HG03039 (cell line): Measurements from ENCODE around the gene KRTAP10-7.
"Not testable (repeated sequence)": the region's sequence is repeated elsewhere in the genome, so short reads cannot be mapped to it uniquely, and the experiment has no call there.

Experiments
- ATAC-seq: cut with Tn5 transposase; IDR thresholded peaks from one replicate; pipeline ENCODE4 v1.9.1; 2021; ENCODE audit warnings: mild to moderate bottlenecking, moderate library complexity; ENCODE audit not compliant: unreplicated experiment

Gene KRTAP10-7

DNA sequence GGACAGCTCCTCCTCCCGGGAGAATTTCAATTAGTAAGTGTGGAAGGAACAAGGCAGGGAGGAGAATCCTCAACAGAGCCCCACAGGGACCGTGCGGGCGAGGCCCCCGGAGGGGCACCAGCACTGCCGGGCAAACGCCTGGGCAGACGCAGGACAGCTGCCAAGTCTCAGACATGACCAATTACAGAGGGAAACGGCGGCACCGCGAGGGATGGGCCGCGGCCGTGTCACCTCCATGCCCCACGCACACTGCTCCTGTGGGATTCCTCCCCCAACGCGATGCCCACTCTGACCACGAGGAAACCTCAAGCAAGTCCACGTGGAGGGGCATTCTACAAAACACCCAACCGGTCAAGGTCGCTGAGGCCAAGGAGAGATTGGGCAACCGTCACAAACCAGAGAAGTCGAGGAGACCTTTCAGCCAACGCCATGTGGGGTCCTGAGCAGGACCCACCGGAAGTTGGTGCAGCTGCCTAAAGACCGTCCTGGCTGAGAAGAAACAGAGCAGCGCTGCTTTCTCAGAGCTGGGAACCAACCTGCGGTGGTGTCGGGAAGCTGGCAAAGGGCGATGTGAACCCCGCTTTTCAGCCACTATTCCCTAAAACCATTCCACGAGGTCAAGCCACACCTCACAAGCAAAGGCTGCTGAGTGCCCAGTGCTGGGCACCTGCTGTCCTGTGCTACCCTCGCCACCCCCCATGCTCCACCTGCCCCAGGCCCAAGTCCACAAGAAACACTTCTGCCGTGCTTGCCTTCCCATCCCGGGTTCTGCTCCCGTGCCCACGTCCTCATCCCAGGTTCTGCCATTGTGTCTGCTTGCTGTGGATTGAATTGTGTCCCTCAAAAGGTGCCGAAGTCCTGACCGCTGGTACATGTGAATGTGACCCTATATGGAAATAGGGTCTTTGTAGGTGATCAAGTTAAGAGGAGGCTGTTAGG is 28.3 kb upstream of the KRTAP10-7 start:
- ATAC-seq = no peak

- no peak for ATAC-seq
Observed at GRCh38 chr21:44572959-44573583, 27.3 kb upstream of the KRTAP10-7 start.

DNA sequence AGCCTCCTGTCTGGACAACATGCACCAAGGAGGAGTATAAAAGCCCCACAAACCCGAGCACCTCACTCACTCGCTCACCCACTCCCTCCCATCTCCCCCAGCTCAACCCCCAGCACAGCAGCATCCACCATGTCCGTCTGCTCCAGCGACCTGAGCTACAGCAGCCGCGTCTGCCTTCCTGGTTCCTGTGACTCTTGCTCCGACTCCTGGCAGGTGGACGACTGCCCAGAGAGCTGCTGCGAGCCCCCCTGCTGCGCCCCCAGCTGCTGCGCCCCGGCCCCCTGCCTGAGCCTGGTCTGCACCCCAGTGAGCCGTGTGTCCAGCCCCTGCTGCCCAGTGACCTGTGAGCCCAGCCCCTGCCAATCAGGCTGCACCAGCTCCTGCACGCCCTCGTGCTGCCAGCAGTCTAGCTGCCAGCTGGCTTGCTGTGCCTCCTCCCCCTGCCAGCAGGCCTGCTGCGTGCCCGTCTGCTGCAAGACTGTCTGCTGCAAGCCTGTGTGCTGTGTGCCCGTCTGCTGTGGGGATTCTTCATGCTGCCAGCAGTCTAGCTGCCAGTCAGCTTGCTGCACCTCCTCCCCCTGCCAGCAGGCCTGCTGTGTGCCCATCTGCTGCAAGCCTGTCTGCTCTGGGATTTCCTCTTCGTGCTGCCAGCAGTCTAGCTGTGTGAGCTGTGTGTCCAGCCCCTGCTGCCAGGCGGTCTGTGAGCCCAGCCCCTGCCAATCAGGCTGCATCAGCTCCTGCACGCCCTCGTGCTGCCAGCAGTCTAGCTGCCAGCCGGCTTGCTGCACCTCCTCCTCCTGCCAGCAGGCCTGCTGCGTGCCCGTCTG is 26.6 kb upstream of the KRTAP10-7 start, which contains the start of gene KRTAP10-4:
Gene KRTAP10-4, plus strand, starts transcription at position 100 of the 827 bp plus-strand sequence. Its CDS starts 30 bp downstream, at position 130.
- not testable (repeated sequence) for ATAC-seq

DNA sequence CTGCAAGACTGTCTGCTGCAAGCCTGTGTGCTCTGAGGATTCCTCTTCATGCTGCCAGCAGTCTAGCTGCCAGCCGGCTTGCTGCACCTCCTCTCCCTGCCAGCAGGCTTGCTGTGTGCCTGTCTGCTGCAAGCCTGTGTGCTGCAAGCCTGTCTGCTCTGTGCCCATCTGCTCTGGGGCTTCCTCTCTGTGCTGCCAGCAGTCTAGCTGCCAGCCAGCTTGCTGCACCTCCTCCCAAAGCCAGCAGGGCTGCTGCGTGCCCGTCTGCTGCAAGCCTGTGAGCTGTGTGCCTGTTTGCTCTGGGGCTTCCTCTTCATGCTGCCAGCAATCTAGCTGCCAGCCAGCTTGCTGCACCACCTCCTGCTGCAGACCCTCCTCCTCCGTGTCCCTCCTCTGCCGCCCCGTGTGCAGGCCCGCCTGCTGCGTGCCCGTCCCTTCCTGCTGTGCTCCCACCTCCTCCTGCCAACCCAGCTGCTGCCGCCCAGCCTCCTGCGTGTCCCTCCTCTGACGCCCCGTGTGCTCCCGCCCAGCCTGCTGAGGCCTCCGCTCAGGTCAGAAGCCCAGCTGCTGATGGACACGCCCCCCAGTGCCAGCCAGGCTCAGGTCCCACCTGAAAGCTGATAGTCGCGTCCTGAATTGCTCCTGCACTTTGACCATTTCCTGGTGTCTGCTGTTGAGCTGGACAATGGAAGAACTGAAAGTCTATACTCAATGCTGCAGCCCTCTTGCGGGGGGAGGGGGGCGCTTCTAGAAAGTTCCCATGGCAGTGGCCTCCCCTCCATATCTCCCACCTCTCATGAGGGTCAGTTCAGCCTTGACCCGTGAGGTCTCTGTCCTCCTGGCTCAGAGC is 25.7 kb upstream of the KRTAP10-7 start:
- ATAC-seq = no peak

DNA sequence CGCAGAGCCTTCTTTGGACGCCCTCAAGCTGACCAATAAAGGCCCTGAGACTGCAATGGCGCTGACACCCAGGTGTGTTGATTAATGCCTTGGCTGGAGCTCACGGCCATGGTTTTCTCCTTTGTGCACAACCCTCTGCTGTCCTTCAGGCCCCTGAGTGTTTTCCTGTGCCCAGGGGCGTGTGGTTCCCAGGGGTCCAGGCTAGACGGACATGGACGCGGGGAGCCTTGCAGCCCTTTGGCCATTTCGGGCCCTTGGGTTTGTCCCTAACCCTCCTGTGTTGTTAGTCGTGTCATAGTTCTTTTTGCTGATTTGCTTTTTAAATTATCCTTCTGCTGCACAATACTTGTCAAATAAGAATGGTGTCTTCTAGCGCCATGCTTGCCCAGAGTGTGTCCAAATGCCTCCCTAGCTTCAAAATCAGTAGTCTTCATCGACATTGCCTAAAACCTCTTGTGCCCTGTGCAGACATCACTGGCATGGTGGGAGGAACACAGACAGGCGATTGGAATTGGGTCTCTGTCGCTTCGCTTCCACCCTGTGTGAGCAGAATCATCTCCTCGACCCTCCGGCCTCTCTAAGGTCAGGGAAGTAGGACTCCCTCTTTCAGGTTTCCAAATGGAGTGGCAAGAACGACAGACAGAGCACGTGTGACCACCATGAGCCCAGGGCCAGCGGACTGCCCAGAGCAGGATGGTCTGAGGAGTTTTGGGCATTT is 24.9 kb upstream of the KRTAP10-7 start:
- no peak for ATAC-seq

- no peak for ATAC-seq
Observed at GRCh38 chr21:44576025-44576420, 24.4 kb upstream of the KRTAP10-7 start.

DNA sequence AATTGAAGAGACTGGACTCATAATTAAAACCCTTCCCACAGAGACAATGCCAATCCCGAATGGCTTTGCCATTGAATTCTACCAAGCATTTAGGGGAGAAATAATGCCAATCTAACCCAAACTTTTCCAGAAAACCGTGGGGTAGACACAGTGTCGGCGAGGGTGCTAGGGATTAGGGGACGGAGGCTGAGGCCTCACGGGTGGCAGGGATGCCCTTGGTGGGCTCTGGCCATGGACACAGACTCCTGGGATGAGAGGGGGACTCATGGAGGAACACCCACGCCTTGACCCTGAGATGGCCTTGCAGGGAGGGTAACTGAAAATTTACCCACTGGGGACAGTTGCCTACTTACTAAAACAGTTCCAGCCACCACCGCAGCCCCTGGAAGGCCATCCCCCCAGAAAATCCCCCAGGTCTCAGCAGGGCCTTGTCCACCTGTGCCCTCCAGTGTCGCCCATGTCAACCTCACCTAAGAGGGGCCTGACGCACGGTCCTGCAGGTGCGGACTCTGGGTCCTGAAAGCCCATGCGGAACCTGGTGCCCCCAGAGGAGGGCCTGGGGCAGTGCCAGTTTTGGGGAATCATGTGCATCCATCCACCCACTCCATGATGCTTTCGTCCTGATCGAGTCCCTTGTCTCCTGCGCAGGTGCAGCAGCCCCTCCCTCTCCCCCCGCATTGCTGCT is 21.9 kb upstream of the KRTAP10-7 start:
- no peak for ATAC-seq

DNA sequence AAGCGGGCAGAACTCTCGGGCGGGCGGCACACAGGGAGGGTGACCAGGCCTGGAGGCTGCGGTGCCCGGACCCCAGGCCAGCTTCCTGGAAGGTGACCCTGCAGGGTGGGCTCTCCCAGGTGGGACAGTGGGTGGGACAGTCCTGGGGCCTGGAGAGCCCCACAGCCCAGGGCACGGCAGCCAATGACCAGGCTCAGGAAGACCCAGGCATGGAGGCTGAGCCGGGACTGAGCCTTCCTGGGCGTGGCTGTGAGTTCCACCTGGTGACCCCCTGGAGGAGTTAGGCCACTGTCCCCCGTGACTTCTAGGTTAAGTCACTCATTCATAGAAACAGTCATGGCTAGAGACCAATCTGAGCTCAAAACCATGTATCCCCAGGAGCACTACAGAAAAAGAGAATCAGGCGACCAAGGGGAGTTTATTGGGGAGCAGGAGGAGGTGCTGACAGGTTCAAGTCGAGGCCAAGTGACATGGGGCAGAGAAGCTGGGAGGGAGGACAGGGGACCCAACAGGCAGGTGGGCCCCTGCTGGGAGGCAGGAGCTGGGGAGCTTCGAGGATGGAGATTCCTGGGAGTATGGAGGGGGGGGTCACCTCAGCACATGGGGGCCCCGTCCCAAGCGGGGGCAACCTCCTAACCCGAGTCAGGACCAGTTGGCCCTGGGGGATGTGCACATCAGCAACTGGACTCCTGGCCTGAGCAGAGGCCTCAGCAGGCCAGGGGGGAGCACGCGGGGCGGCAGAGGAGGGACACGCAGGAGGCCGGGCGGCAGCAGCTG is 21.2 kb upstream of the KRTAP10-7 start:
- no peak for ATAC-seq

DNA sequence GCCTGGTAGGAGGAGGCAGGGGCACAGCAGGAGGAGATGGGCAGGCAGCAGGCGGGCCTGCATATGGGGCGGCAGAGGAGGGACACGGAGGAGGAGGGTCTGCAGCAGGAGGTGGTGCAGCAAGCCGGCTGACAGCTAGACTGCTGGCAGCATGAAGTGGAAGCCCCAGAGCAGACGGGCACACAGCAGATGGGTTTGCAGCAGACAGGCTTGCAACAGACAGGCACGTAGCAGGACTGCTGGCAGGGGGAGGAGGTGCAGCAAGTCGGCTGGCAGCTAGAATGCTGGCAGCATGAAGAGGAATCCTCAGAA is 20.6 kb upstream of the KRTAP10-7 start:
- ATAC-seq = no peak

GRCh38 chr21:44580231-44580821 is 20.1 kb upstream of the KRTAP10-7 start, which contains the start of gene KRTAP10-5:
Gene KRTAP10-5, minus strand, starts transcription at chr21:44580604. Its CDS starts 26 bp downstream, at chr21:44580578.
- ATAC-seq = not testable (repeated sequence)

DNA sequence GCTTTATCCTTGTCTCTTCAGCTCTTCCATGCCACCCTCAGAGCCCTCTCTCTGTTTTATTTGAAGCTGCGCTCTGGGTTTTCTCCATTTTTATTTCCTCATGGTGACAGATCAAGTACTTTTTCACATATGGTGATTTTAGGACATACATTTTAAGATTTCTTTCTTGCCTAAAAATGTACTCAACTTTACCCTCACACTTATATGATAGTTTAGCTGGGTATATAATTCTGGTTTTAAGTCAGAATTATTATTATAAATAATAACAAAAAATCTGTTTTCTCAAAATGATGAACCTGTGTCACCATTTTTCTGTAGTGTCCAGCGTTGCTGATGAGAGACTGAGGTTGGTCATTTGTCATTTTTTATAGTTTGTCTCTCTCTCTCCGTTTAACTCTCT is 19.2 kb upstream of the KRTAP10-7 start:
- no peak for ATAC-seq

GRCh38 chr21:44582055-44582454 is 18.3 kb upstream of the KRTAP10-7 start:
- ATAC-seq = no peak

- ATAC-seq = no peak
Observed at GRCh38 chr21:44583089-44583799, 17.2 kb upstream of the KRTAP10-7 start.

DNA sequence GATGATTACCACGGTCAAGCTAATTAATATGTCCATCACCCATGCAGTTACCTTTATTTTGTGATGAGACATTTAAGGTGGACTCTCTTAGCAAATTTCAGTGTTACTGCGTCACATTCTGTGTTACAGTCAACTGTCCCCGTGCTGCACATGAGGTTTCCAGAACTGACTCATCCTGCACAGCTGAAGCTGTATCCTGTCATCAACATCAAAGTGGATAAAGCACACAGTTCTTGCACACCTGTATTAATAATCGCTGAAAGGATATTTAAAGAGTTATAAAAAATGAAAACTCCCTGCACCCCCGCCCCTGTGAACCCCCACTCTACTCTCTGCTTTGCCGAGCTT is 16.6 kb upstream of the KRTAP10-7 start:
- ATAC-seq = no peak

DNA sequence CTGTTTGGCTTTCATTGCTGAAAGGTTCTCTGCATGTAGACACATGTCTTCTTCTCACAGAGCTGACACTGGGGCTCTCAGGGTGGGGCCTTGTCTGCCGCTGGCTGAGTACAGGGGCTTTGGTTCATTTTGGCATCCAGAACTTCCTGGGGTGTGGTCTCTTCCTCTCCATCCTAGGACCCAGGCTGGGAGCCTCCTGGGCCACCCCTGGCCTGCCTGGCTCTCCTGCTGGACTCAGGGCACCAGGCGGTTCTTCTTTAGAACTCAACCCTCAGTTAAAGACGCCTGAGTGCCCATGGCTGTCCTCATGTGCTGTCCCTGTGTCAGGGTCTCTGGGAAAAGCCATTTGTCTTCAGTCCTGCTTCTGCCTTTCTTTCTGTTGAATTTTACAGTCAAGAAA is 14.5 kb upstream of the KRTAP10-7 start:
- ATAC-seq = no peak

DNA sequence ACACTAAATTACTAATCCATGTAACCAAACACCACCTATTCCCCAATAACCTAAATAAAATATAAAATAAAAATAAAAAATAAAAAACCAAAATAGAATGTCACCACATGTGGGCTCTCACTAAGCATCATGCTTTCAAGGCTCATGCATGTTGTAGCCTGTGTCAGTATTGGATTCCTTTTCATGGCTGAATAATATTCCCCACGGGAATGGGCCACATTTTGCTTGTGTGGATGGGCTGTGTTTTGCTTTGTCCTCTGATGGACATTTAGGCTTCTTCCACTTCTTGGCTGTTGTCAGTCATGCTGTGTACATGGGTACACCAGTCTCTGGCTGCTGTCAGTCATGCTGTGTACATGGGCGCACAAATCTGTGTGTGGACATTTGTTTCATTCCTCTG is 11.3 kb upstream of the KRTAP10-7 start:
- ATAC-seq = no peak

DNA sequence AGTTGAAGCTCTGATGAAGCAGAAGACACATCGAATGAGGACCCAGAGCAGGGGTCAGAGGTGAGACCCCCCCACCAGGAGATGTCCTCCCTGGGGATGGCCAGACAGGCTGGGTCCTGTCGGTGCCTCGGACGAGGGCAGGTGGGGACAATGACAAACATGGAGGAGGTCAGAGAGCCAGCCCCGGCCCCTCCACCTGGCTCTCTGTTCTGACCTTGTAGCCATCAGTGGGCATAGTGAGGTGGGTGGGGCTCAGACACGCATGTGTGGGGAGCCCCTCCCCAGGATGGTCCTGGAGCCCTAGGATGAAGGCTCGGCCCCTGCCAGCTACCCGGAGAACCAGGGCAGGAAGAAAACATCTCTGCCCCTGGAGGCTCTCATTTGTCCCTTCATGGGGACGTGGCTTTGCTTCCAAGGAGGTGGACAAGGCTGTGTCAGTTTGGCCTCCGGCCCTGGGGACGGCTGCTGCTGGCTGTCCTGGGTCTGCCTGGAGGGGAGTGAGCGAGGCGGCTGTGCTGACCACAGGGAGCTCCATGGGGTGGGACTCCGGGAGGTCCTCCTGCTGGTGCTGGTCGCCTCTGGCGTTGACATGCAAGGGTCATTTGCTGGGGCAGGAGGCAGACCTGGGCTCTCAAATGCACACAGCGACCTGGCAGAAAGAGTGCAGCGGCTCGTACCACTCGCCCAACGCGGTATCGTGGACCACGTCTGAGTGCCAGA is 10.7 kb upstream of the KRTAP10-7 start:
- ATAC-seq = no peak
